Smooth muscle cell (in vitro differentiated cells): Measurements from ENCODE around the gene HOXD3. TPM values are rescaled to one million over a fixed set of nuclear protein-coding genes. Genes with fewer than 3 reads are reported as not detected.

Source experiments
- DNase-seq: peaks from one replicate; lab custom pipeline; 2025; ENCODE audit not compliant: unreplicated experiment; lab: John Stamatoyannopoulos, UW
- H2AFZ ChIP-seq: fragments of 200-600 bp; sonication (generic); 2 replicates; pipeline ENCODE4 v1.6.0; 2016; ENCODE audit warnings: antibody characterized with exemption, low read depth, mild to moderate bottlenecking
- H3F3A ChIP-seq: fragments of 200-600 bp; sonication (generic); 2 replicates; pipeline ENCODE4 v1.6.0; 2017; ENCODE audit warnings: antibody characterized with exemption, low read depth
- H3K27ac ChIP-seq: fragments of 200-600 bp; sonication (generic); 2 replicates; pipeline ENCODE4 v1.5.1; 2016; ENCODE audit warnings: low read depth, mild to moderate bottlenecking
- H3K27me3 ChIP-seq: fragments of 200-600 bp; sonication (generic); 2 replicates; pipeline ENCODE4 v1.6.1; 2016; ENCODE audit warnings: low read depth, mild to moderate bottlenecking
- H3K36me3 ChIP-seq: fragments of 200-600 bp; sonication (generic); 2 replicates; pipeline ENCODE4 v1.5.1; 2016; ENCODE audit warnings: low read depth
- H3K4me1 ChIP-seq: fragments of 200-600 bp; sonication (generic); 2 replicates; pipeline ENCODE4 v1.5.1; 2016; ENCODE audit warnings: low read depth
- H3K4me2 ChIP-seq: fragments of 200-600 bp; sonication (generic); 2 replicates; pipeline ENCODE4 v1.6.0; 2016; ENCODE audit warnings: mild to moderate bottlenecking
- H3K4me3 ChIP-seq: fragments of 200-600 bp; sonication (generic); 2 replicates; pipeline ENCODE4 v1.5.1; 2016; ENCODE audit warnings: mild to moderate bottlenecking
- H3K79me2 ChIP-seq: fragments of 200-600 bp; sonication (generic); 2 replicates; pipeline ENCODE4 v1.6.0; 2016; ENCODE audit warnings: low read depth, mild to moderate bottlenecking
- H3K9ac ChIP-seq: fragments of 200-600 bp; sonication (generic); 2 replicates; pipeline ENCODE4 v1.6.0; 2016; ENCODE audit warnings: low read depth
- H3K9me3 ChIP-seq: fragments of 200-600 bp; sonication (generic); replicated peaks from 2 replicates; pipeline ENCODE4 v1.5.1; 2016; ENCODE audit warnings: low read depth
- H4K20me1 ChIP-seq: fragments of 200-600 bp; sonication (generic); 2 replicates; pipeline ENCODE4 v1.6.0; 2016; ENCODE audit warnings: low read depth
- WGBS: methylation state at CpG from one replicate; pipeline ENCODE4 v1.1.7; 2016; ENCODE audit warnings: low lambda C conversion rate; 5-methylcytosine and 5-hydroxymethylcytosine counted together
- polyA plus RNA-seq: library from polyadenylated mRNA; unstranded; fragments of >200 nt; fragmentation: Nextera tagmentation; extraction: Ambion mirVana; gene quantifications from 2 replicates; pipeline ENCODE4 v1.2.1, GENCODE V29; 2016
- total RNA-seq: library from RNA; depleted of rRNA; stranded (reverse); fragments of >200 nt; gene quantifications from 2 replicates; pipeline ENCODE4 v1.2.3, GENCODE V29; 2014
- TF ChIP-seq, protein P1 (sequence below): fragments of 200-600 bp; sonication (generic); IDR thresholded peaks from 2 replicates; pipeline ENCODE4 v1.5.1; 2017; ENCODE audit warnings: borderline replicate concordance, mild to moderate bottlenecking, antibody characterized with exemption; ENCODE audit not compliant: insufficient read depth, poor library complexity, severe bottlenecking

The HOXD3 gene
- total and polyA plus RNA-seq, 2 experiments from 2014 or later: not detected

DNA sequence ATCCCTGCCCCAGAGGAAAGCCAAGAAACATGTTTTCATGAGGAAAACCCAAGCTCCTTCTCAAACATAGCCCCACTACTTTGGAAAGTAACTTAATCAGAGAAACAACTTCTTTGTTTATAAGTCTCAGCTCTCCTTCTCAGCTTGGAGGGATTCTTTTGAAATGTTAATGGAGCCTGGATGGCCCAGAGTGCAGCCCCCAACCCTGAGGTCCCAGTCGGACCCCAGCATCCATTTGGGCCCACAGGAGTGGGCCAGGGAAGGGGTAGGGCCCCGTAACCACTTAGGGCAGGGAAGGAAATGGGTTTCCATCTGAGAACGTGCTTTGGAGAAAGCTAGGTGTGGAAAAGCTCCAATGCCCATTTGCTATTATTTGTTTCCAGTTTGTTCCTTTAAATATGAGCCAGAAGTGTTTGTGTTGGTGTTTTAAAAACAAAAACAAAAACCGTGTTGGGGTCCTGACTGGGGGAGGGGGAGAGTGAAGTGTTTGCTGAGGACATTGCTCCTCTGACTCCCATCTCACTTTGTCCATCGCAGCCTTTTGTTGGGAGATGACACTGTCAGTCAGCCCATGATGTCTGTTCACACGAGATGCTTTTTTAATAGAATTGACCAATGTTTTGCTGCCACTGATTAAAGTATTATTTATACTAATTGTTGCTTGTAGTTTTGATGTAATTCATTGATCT, 1.6 kb upstream of the HOXD3 start:
- Histone ChIP-seq H3K36me3 (no peaks in the 10 kb centered on the region), H3F3A (no peaks in the 10 kb centered on the region), H3K4me3 (no peak overlapping the region), H3K9ac (no peak overlapping the region), H3K79me2 (no peaks in the 10 kb centered on the region), H3K4me1 (peaks cover 11% of the 10 kb centered on the region), H3K27me3 (peaks cover 100% of the 10 kb centered on the region), H4K20me1 (peaks cover 4% of the 10 kb centered on the region), H2AFZ (no peak overlapping the region), H3K9me3 (no peaks in the 10 kb centered on the region), H3K4me2 (no peak overlapping the region), H3K27ac (no peak overlapping the region)
- WGBS: 7% methylated on average over 6 of the region's 6 CpGs
- DNase-seq: no peak
- TF ChIP-seq, protein P1, sequence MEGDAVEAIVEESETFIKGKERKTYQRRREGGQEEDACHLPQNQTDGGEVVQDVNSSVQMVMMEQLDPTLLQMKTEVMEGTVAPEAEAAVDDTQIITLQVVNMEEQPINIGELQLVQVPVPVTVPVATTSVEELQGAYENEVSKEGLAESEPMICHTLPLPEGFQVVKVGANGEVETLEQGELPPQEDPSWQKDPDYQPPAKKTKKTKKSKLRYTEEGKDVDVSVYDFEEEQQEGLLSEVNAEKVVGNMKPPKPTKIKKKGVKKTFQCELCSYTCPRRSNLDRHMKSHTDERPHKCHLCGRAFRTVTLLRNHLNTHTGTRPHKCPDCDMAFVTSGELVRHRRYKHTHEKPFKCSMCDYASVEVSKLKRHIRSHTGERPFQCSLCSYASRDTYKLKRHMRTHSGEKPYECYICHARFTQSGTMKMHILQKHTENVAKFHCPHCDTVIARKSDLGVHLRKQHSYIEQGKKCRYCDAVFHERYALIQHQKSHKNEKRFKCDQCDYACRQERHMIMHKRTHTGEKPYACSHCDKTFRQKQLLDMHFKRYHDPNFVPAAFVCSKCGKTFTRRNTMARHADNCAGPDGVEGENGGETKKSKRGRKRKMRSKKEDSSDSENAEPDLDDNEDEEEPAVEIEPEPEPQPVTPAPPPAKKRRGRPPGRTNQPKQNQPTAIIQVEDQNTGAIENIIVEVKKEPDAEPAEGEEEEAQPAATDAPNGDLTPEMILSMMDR: no peak

DNA sequence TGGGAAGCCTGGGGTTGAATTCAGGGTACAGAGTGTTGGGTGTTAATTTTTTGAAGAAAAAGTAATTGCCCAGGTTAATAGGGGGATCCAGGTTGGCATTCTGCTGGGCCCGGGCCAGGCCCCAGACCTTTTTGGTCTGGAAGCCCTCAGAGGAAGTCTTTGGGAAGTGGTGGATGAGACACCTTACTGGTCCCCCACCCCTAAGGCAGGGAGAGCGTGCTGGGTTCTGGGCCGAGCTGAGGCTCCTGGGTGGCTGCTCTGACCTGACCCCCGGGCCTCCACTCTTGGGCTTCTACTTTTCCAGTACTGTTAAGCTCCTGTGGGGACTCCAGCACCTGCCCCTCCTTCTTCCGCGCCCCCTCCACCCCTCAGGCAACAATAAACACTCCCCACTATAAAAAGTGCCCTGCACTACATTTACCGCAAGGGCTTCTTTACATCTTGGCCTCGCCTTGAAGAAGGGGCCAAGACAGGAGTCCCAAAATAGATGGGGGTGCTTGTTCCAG, 753 bp upstream of the HOXD3 start:
- peaks cover 4% of the 10 kb centered on the region for H4K20me1 ChIP-seq
- H3K36me3 ChIP-seq: no peaks in the 10 kb centered on the region
- TF ChIP-seq, protein P1: no peak
- H2AFZ ChIP-seq: no peak overlapping the region
- H3F3A ChIP-seq: no peaks in the 10 kb centered on the region
- H3K9me3 ChIP-seq: no peaks in the 10 kb centered on the region
- no peak overlapping the region for H3K27ac ChIP-seq
- no peak overlapping the region for H3K4me2 ChIP-seq
- H3K4me1 ChIP-seq: peaks cover 11% of the 10 kb centered on the region
- DNase-seq: no peak
- no peak overlapping the region for H3K9ac ChIP-seq
- WGBS: 19% methylated on average over 7 of the region's 8 CpGs
- H3K4me3 ChIP-seq: no peak overlapping the region
- peaks cover 100% of the 10 kb centered on the region for H3K27me3 ChIP-seq
- no peaks in the 10 kb centered on the region for H3K79me2 ChIP-seq

DNA sequence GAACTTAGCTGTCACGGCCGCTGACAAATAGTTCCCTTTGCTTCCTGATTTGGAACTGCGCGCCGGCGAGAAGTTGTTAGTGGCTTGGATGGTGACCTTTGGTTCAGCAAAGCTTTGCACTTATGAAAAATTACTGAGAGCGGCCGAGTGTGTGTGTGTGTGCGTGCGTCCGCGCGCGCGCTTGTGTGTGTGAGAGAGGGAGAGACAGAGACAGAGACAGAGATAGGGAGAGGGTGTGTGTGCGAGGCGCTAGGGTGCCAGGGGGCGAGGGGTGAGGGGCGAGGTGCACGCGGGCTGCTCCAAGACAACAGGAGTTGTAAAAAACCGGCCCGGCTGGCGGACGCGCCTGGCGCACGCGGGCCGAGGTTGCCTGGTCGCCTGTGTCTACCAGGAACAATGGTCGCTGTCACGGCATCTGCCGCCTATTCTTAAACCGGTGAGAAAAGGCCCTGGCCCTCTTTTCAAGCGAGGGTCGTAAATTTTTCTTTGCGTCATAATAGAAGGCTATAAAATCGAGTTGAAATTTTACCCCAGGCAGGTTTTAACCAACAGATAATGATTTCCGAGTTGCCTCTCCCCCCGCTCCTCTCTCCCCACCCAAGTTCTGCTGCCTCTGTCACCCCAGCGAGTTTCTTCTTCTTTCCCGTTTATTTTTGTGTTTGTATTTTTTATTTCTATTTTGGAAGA, 535 bp downstream of the HOXD3 start:
- Histone ChIP-seq H3K9ac (no peak overlapping the region), H3K36me3 (no peaks in the 10 kb centered on the region), H3K4me3 (peak overlapping the region; percentile 21), H3F3A (no peaks in the 10 kb centered on the region), H3K4me1 (peaks cover 11% of the 10 kb centered on the region), H3K4me2 (peak overlapping the region; percentile 75), H3K79me2 (no peaks in the 10 kb centered on the region), H3K27me3 (peaks cover 100% of the 10 kb centered on the region), H4K20me1 (peaks cover 4% of the 10 kb centered on the region), H2AFZ (no peak overlapping the region), H3K27ac (no peak overlapping the region), H3K9me3 (no peaks in the 10 kb centered on the region)
- WGBS: 3% methylated on average over 42 of the region's 43 CpGs
- DNase-seq: no peak
- TF ChIP-seq, protein P1: no peak

DNA sequence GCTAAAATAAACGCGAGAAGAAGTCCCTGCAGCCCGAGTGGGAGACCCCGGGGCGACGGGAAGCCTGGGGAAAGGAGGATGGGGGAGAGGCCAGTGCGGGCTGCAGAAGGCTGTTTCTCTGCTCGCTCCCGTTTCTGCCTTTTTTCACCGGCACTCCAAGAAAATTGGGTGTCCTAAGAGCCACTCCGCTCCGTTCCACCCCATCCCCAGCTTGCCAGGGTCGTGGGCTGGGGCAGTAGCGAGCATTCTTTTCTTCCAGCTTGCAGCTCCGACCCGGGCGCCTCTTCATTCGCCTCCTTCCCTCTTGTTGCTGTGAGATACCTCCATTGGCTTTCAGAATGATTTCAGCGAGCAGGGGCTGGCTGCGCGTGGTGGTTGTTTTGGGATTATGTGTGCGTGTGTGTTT, 1.1 kb downstream of the HOXD3 start:
- TF ChIP-seq, protein P1: no peak
- peaks cover 100% of the 10 kb centered on the region for H3K27me3 ChIP-seq
- no peak overlapping the region for H3K27ac ChIP-seq
- no peaks in the 10 kb centered on the region for H3F3A ChIP-seq
- no peaks in the 10 kb centered on the region for H3K79me2 ChIP-seq
- no peak overlapping the region for H2AFZ ChIP-seq
- H3K36me3 ChIP-seq: no peaks in the 10 kb centered on the region
- DNase-seq: no peak
- peaks cover 4% of the 10 kb centered on the region for H4K20me1 ChIP-seq
- peaks cover 11% of the 10 kb centered on the region for H3K4me1 ChIP-seq
- H3K9me3 ChIP-seq: no peaks in the 10 kb centered on the region
- no peak overlapping the region for H3K9ac ChIP-seq
- H3K4me2 ChIP-seq: peak overlapping the region; percentile 75
- WGBS: 5% methylated on average over 22 of the region's 22 CpGs
- peak overlapping the region; percentile 21 for H3K4me3 ChIP-seq
